ENCODE data around the gene CNTFR.

- TF ChIP-seq CTCF (IDR thresholded peaks at IDR 0.05; ENCODE audit: poor library complexity) (no peak), EZH2phosphoT487 (IDR thresholded peaks at IDR 0.05; ENCODE audit: low read depth, severe bottlenecking, unreplicated experiment) (no peak), EZH2 (IDR thresholded peaks at IDR 0.05; ENCODE audit: borderline replicate concordance) (no peak)
These were observed 4.7 kb upstream of the CNTFR start for GRCh38 chr9:34594177-34594576.
